Muscle layer of duodenum (tissue), 2 donors: ENCODE measurements around the gene TSPAN2.

Source experiments
- H3K27ac ChIP-seq: one replicate; pipeline ENCODE4 v1.7.0; 2013; ENCODE audit warnings: mild to moderate bottlenecking, low read length
- H3K27me3 ChIP-seq: one replicate; pipeline ENCODE4 v1.7.0; 2013; ENCODE audit warnings: low read depth, mild to moderate bottlenecking, control low read depth, low read length
- H3K36me3 ChIP-seq, 2 donors: one replicate each; pipeline ENCODE4 v1.7.0; 2013; ENCODE audit warnings: low read length in 2 of 2, control low read depth in 1 of 2, mild to moderate bottlenecking in 1 of 2; ENCODE audit not compliant: insufficient read depth in 2 of 2, control insufficient read depth in 1 of 2
- H3K4me1 ChIP-seq, 2 donors: one replicate each; pipeline ENCODE4 v1.7.0; 2013; ENCODE audit warnings: low read length in 2 of 2, mild to moderate bottlenecking in 2 of 2, control low read depth in 1 of 2, moderate library complexity in 1 of 2; ENCODE audit not compliant: insufficient read depth in 2 of 2, control insufficient read depth in 1 of 2
- H3K4me3 ChIP-seq, 2 donors: one replicate each; pipeline ENCODE4 v1.7.0; 2013; ENCODE audit warnings: low read length in 2 of 2, low read depth in 1 of 2, mild to moderate bottlenecking in 1 of 2
- H3K9me3 ChIP-seq, 2 donors: one replicate each; pipeline ENCODE4 v1.7.0; 2013; ENCODE audit warnings: low read length in 2 of 2, control low read depth in 1 of 2, mild to moderate bottlenecking in 1 of 2; ENCODE audit not compliant: control insufficient read depth in 1 of 2
- donor health status: healthy.

The TSPAN2 gene

DNA sequence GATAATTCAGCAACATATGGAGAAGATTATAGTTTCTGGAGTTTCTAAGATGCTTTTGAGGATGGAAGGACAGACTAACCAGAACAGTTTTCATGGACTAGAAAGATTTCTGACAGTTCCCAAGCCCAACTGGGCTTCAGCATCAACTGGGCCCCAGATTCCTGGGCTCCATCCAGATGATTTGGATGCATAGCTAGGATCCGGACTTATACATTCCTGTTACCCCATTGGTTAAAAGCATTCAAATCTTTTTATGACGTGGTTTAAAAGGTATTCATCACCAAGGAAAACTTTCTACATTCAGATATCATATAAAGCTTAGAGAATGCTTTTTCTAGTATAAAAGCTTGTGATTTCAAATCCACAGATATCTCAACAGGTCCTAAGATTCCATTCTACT lies 30.0 kb downstream of the TSPAN2 start:
- H3K4me1 ChIP-seq, result peaks cover 0 to 4% of the 10 kb centered on the region in 2 donors
- no peaks in the 10 kb centered on the region for H3K27me3 ChIP-seq
- H3K9me3 ChIP-seq, result no peaks in the 10 kb centered on the region
- H3K36me3 ChIP-seq, result peaks cover 0 to 9% of the 10 kb centered on the region in 2 donors
- no peak overlapping the region for H3K27ac ChIP-seq
- no peak overlapping the region for H3K4me3 ChIP-seq

DNA sequence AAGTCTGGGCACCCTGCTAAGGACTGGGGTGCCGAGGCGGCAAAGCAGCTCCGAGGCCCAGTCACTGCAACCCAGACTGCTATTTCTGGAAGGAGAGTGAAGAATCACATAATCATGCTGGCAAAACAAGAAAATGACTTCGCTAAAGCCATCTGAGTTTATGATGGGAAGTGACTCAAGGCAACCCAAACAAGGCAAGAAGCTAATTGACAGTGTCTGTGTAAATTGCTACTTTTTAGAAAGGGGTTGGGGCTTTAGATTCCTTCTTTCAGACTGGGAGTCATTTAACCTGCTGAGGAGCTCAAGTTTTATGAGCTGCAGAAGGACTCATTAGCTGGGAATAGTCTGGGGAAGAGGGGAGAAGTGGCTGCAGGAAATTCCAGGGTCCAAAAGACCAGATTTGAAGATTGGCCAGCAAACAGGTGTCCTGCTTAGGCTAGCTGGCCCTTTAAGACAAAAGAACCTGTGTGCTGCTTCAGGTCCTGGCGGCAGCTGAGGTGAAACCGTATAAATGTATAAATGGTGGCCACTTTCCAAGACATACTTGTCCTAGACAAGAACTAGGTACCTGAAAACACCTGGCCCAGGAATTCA lies 31.5 kb downstream of the TSPAN2 start:
- peaks cover 0 to 4% of the 10 kb centered on the region in 2 donors for H3K4me1 ChIP-seq
- no peaks in the 10 kb centered on the region for H3K27me3 ChIP-seq
- no peak overlapping the region for H3K4me3 ChIP-seq
- peaks cover 0 to 15% of the 10 kb centered on the region in 2 donors for H3K36me3 ChIP-seq
- no peak overlapping the region for H3K27ac ChIP-seq
- H3K9me3 ChIP-seq, result no peaks in the 10 kb centered on the region

DNA sequence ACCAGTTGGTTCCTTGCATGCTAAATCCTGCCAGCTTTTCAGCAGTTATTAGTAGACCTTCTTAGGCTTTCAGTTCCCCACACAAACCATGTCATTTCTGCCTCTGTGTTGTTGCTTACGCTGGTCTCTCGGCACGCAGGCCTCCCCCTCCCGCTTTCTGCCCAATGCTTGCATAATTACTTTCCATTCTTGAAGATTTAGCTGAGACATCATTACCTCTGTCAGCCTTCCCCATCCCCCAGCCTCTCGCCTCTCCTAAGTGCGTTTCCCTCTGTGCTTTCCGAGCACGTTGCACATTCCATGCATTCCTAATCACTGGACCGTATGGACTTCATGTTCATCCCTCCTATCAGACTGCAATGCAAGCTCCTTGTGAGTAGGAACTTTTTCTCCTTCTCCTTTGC lies 32.9 kb downstream of the TSPAN2 start:
- Histone ChIP-seq H3K27me3 (no peaks in the 10 kb centered on the region), H3K27ac (no peak overlapping the region), H3K4me1 (peaks cover 0 to 4% of the 10 kb centered on the region in 2 donors), H3K4me3 (peak overlapping the region in 1 of 2 donors; percentile 18), H3K9me3 (no peaks in the 10 kb centered on the region), H3K36me3 (peaks cover 0 to 15% of the 10 kb centered on the region in 2 donors)

DNA sequence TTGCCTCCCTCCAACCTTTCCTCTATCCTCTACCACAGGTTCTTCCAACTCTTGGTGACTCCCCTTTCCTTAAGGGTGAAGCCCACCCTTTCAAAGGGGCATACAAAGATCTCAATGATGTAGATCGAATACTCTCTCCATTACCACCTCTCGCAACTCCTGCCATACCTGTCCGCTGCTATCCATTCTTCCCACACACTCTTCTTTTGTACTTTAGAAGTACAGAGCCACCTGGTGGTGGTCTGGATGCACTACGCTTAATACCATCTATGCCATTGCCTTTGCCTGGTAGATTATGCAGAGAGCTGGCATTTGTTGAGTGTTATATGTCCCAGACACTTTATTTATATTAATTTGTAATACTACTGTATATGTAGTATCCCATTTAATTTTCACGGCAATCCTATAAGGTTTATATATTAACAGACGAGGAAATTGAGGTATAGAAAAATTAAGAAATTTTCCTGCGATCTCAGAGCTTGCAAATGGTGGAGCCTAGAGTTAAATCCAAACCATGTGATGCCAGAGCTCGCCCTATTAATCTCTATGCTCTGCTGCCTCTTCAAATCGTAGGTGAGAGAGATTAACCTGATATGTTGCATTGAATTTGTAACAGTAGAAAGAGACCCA lies 36.7 kb downstream of the TSPAN2 start:
- no peaks in the 10 kb centered on the region for H3K27me3 ChIP-seq
- H3K9me3 ChIP-seq, result no peaks in the 10 kb centered on the region
- H3K36me3 ChIP-seq, result peaks cover 6 to 10% of the 10 kb centered on the region in 2 donors
- peaks cover 0 to 4% of the 10 kb centered on the region in 2 donors for H3K4me1 ChIP-seq
- no peak overlapping the region for H3K27ac ChIP-seq
- no peak overlapping the region for H3K4me3 ChIP-seq

DNA sequence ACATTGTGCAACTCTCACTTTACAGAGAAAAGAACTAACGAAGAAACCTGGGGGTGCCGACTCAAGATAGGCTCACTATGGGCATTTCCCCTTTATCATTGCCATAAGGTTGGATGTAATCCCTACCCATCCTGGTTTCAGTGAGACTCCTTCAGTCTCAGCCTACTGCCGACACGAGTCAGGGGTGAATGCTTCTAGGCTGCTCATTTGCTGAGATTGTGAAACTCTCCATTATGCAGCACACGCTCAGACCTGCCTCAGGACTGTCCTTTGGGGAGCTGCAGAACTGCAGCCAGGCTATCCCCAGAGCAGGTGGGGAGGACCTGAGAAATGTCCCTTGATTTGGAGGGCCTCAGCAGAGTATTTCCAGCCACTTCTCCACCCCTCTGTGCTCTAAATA lies 37.5 kb downstream of the TSPAN2 start:
- Histone ChIP-seq H3K27me3 (no peaks in the 10 kb centered on the region), H3K9me3 (no peaks in the 10 kb centered on the region), H3K36me3 (peaks cover 6 to 10% of the 10 kb centered on the region in 2 donors), H3K4me3 (no peak overlapping the region), H3K4me1 (peaks cover 0 to 4% of the 10 kb centered on the region in 2 donors), H3K27ac (no peak overlapping the region)

DNA sequence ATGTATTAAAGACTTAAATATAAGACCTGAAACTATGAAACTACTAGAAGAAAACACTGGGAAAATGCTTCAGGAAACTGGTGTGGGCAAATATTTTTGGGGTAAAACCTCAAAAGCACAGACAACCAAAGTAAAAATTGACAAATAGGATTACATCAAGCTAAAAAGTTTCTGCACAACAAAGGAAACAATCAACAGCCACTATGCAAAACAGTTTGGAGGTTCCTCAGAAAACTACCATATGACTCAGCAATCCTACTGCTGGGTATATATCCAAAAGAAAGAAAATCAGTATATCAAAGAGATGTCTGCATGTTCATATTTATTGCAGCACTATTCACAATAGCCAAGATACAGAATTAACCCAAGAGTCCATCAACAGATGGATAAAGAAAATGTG lies 42.6 kb downstream of the TSPAN2 start:
- H3K27me3 ChIP-seq, result no peaks in the 10 kb centered on the region
- H3K36me3 ChIP-seq, result peaks cover 6 to 15% of the 10 kb centered on the region in 2 donors
- no peak overlapping the region for H3K27ac ChIP-seq
- H3K4me3 ChIP-seq, result no peak overlapping the region
- H3K9me3 ChIP-seq, result peaks cover 0 to 3% of the 10 kb centered on the region in 2 donors
- H3K4me1 ChIP-seq, result no peaks in the 10 kb centered on the region

DNA sequence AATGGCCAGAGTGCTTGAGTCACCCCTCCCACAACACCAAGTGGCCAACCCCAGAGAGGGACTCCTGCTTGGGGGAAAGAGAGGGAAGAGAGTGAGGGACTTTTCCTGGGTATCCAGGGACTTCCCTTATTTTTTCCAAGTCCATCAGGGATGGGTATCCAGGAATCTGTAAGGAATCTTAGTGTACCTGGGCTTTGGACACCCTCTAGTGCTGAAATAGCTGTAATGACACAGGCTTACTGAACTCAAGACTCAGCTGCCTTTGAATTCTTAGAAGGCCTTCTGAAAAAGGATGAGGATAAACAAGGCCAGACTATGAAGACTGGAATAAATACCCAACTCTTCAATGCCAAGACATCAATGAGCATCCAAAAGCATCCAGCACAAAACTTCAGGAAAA lies 47.6 kb downstream of the TSPAN2 start:
- Histone ChIP-seq H3K4me3 (no peak overlapping the region), H3K27ac (no peak overlapping the region), H3K27me3 (no peaks in the 10 kb centered on the region), H3K4me1 (no peaks in the 10 kb centered on the region), H3K9me3 (peaks cover 0 to 3% of the 10 kb centered on the region in 2 donors), H3K36me3 (peaks cover 0 to 10% of the 10 kb centered on the region in 2 donors)

DNA sequence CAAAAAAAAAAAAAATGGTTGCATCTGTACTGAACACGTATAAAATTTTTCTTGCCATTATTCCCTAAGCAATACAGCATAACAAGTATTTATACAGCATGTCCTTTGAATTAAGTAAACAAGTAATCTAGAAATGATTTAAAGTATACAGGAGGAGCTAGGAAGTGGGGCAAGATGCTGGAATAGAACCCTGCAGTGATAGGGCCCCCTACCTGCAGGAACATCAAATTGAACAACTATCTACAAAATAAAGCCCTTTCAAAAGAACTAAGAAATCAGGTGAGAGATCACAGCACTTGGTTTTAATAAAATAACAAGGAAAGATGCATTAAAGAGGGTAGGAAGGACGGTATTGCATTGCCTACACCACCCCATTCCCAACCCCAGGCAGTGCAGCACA lies 48.8 kb downstream of the TSPAN2 start:
- H3K36me3 ChIP-seq, result peaks cover 0 to 6% of the 10 kb centered on the region in 2 donors
- H3K9me3 ChIP-seq, result no peaks in the 10 kb centered on the region

DNA sequence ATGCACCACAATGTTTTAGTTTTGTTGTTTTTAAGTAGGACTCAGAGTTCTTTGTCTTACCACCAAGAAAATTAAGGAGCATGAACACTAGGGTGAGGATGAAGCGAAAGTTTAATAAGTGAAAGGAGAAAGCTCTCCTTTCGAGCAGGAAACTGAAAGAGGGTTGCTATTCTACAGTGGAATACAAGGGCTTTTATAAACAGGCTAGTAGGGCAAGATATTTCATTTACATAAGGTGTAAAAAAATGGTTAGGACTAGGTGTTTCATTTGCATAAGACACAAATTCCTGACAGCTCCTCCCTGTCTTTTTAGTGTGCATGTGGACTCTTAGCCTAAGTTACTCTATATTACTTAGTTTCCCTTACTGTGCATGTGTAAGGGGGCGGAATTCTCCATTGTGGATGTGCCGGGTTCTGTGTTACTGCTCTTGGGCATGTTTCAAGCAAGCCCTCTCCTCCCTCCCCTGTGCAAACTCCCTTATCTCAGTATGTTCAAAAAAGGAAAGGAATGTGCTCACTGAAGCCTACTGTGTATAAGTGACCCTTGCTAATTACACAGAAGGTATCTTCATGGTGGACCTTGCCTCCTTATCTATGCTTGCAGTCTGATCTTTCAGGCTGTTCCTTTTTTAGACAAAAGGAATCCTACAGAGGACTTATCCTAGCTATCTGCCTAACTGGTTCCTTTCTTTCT lies 52.3 kb downstream of the TSPAN2 start:
- Histone ChIP-seq H3K4me3 (no peak overlapping the region), H3K27ac (no peak overlapping the region), H3K9me3 (no peaks in the 10 kb centered on the region), H3K27me3 (no peaks in the 10 kb centered on the region), H3K4me1 (no peaks in the 10 kb centered on the region), H3K36me3 (no peaks in the 10 kb centered on the region)

More for the DNA sequence above, 48.8 kb downstream of the TSPAN2 start:
- H3K27me3 ChIP-seq, result no peaks in the 10 kb centered on the region
- H3K4me1 ChIP-seq, result no peaks in the 10 kb centered on the region
- H3K4me3 ChIP-seq, result no peak overlapping the region
- no peak overlapping the region for H3K27ac ChIP-seq

DNA sequence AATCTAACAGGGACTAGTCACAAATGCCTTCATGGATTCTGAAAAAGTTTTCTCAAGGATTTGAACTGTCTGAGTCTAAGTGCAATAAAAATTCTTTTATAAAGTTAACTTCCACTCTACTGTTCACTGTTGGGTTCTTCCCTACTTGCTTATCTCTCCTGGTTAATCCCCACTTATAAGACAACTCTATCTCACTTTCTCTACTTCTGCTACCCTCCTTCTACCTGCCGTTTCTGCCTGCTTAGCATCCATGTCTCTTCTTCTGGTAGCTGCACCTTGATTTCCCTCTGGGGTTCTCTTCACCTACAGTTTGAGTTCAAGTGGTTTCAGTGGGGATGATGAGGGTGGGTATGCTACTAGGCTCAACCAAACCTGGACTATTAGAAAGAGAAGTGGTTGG lies 53.7 kb downstream of the TSPAN2 start:
- H3K27ac ChIP-seq, result no peak overlapping the region
- no peaks in the 10 kb centered on the region for H3K36me3 ChIP-seq
- H3K9me3 ChIP-seq, result no peaks in the 10 kb centered on the region
- H3K4me3 ChIP-seq, result no peak overlapping the region
- no peaks in the 10 kb centered on the region for H3K4me1 ChIP-seq
- no peaks in the 10 kb centered on the region for H3K27me3 ChIP-seq

DNA sequence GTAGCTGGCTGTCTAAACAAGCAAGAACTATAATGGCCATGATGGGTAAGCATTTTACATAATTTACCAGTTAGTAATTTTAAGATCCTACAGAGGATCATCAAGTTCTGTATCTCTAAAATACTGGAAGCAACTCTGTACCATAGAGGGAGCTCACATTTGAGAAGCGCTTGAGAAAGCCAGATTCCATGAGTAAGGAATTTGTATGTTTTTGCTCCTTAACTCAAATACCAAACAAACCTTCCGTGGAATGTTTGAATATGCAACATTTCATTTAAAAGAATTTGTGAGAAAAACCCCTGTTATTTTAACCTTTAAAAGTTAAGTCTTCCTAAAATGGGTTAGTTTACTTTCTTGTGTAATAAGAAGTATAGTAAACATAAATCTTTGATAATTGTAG lies 57.7 kb downstream of the TSPAN2 start:
- Histone ChIP-seq H3K4me3 (no peak overlapping the region), H3K27me3 (no peaks in the 10 kb centered on the region), H3K9me3 (no peaks in the 10 kb centered on the region), H3K27ac (no peak overlapping the region), H3K36me3 (no peaks in the 10 kb centered on the region), H3K4me1 (no peaks in the 10 kb centered on the region)
